GM23248 (cell line): ENCODE data around the gene ZNF45. TPM values are rescaled to one million over a fixed set of nuclear protein-coding genes. Genes with fewer than 3 reads are reported as not detected.

Experiments
- DNase-seq: peaks from one replicate; pipeline ENCODE4 v3.0.0-alpha.2; 2015
- H2AFZ ChIP-seq: fragments of 200-600 bp; sonication (generic); 2 replicates; pipeline ENCODE4 v1.6.1; 2016; ENCODE audit warnings: antibody characterized with exemption
- H3F3A ChIP-seq: fragments of 200-600 bp; sonication (generic); 2 replicates; pipeline ENCODE4 v1.6.1; 2016; ENCODE audit warnings: mild to moderate bottlenecking, antibody characterized with exemption, mixed run types; ENCODE audit not compliant: insufficient read depth
- H3K27ac ChIP-seq: fragments of 200-600 bp; sonication (generic); 2 replicates; pipeline ENCODE4 v1.5.1; 2016; ENCODE audit warnings: mild to moderate bottlenecking
- H3K27me3 ChIP-seq: fragments of 200-600 bp; sonication (generic); replicated peaks from 2 replicates; pipeline ENCODE4 v1.6.1; 2016; ENCODE audit warnings: mild to moderate bottlenecking; ENCODE audit not compliant: insufficient read depth
- H3K36me3 ChIP-seq: fragments of 200-600 bp; sonication (generic); 2 replicates; pipeline ENCODE4 v1.6.1; 2016; ENCODE audit warnings: low read depth, mild to moderate bottlenecking
- H3K4me1 ChIP-seq: fragments of 200-600 bp; sonication (generic); 2 replicates; pipeline ENCODE4 v1.6.1; 2016; ENCODE audit warnings: mild to moderate bottlenecking; ENCODE audit not compliant: insufficient read depth
- H3K4me2 ChIP-seq: fragments of 200-600 bp; sonication (generic); one replicate; pipeline ENCODE4 v1.6.1; 2016; ENCODE audit warnings: mild to moderate bottlenecking; ENCODE audit not compliant: unreplicated experiment
- H3K4me3 ChIP-seq: fragments of 200-600 bp; sonication (generic); 2 replicates; pipeline ENCODE4 v1.5.1; 2016; ENCODE audit warnings: mild to moderate bottlenecking
- H3K79me2 ChIP-seq: fragments of 200-600 bp; sonication (generic); 2 replicates; pipeline ENCODE4 v1.6.1; 2016; ENCODE audit warnings: mild to moderate bottlenecking; ENCODE audit not compliant: insufficient read depth
- H3K9ac ChIP-seq: fragments of 200-600 bp; sonication (generic); 2 replicates; pipeline ENCODE4 v1.6.1; 2016; ENCODE audit warnings: mild to moderate bottlenecking
- H3K9me2 ChIP-seq: fragments of 200-600 bp; sonication (generic); 2 replicates; pipeline ENCODE4 v1.6.1; 2016; ENCODE audit warnings: mixed run types, mild to moderate bottlenecking, moderate library complexity; ENCODE audit not compliant: insufficient read depth
- H3K9me3 ChIP-seq: fragments of 200-600 bp; sonication (generic); one replicate; pipeline ENCODE4 v1.6.1; 2017; ENCODE audit warnings: low read depth
- H4K20me1 ChIP-seq: fragments of 200-600 bp; sonication (generic); 2 replicates; pipeline ENCODE4 v1.6.0; 2016; ENCODE audit not compliant: insufficient read depth
- EZH2 ChIP-seq: fragments of 200-600 bp; sonication (generic); IDR thresholded peaks from 2 replicates; pipeline ENCODE4 v1.6.1; 2018; ENCODE audit warnings: antibody characterized with exemption, mild to moderate bottlenecking; ENCODE audit not compliant: insufficient read depth, poor library complexity, severe bottlenecking
- EZH2phosphoT487 ChIP-seq: fragments of 200-600 bp; sonication (generic); IDR thresholded peaks from 2 replicates; pipeline ENCODE4 v1.6.1; 2018; ENCODE audit warnings: antibody characterized with exemption, moderate library complexity, mild to moderate bottlenecking, low read depth; ENCODE audit not compliant: insufficient read depth
- WGBS, 2 experiments: methylation state at CpG; one replicate each; pipeline ENCODE4 v1.1.6; 2015 to 2017; ENCODE audit warnings: low lambda C conversion rate in 2 of 2, low coverage in 1 of 2; ENCODE audit errors: missing lambda C conversion rate in 2 of 2; 5-methylcytosine and 5-hydroxymethylcytosine counted together
- in situ Hi-C: fragments of 300-500 bp; cut with MboI; formaldehyde crosslinking; loops from 2 replicates; pipeline ENCODE4 v1.15.0; 2020
- polyA plus RNA-seq: library from polyadenylated mRNA; unstranded; fragments of >200 nt; fragmentation: Nextera tagmentation; extraction: Ambion mirVana; gene quantifications from 2 replicates; pipeline ENCODE4 v1.2.1, GENCODE V29; 2016
- total RNA-seq: library from RNA; depleted of rRNA; stranded (reverse); fragments of >200 nt; shearing (Covaris generic); gene quantifications from 2 replicates; pipeline ENCODE4 v1.2.3, GENCODE V29; 2014; rRNA removed

The ZNF45 gene
- total RNA-seq (8.9 and 13.0 TPM in 2 replicates), polyA plus RNA-seq (7.7 and 8.5 TPM in 2 replicates)

- Histone ChIP-seq H3K27me3 (no peaks in the 10 kb centered on the region), H3K4me2 (peak within 1 kb of the TSS; percentile 95), H4K20me1 (no peaks in the 10 kb centered on the region), H3F3A (peaks cover 11% of the 10 kb centered on the region), H3K27ac (peak within 1 kb of the TSS; percentile 60), H3K4me3 (peak within 1 kb of the TSS; percentile 84), H3K9ac (peak within 1 kb of the TSS; percentile 78), H3K9me2 (no peaks in the 10 kb centered on the region), H3K36me3 (peaks cover 21% of the 10 kb centered on the region), H2AFZ (peak within 1 kb of the TSS; percentile 93), H3K4me1 (peaks cover 9% of the 10 kb centered on the region; the same call in 1 of the 2 replicates), H3K79me2 (peaks cover 31% of the 10 kb centered on the region), H3K9me3 (no peaks in the 10 kb centered on the region)
- in situ Hi-C loops: no loop called here
- WGBS, 2 experiments: 1 to 2% methylated on average over 42 of the region's 42 CpGs
- DNase-seq: peak; percentile 97
- TF ChIP-seq EZH2phosphoT487 (no peak), EZH2 (no peak)
Measured at GRCh38 chr19:43934985-43935708, at the start of gene ZNF45. TSS of gene ZNF45 (minus strand) at chr19:43935282. CDS start at chr19:43922185, 13,097 bp downstream.

GRCh38 chr19:43984687-43985000, 49.6 kb upstream of the ZNF45 start:
- Histone ChIP-seq H3K9ac (peak overlapping the region; percentile 79), H3K79me2 (peaks cover 46% of the 10 kb centered on the region), H4K20me1 (no peaks in the 10 kb centered on the region), H3K4me3 (peak overlapping the region; percentile 88), H3K27ac (peak overlapping the region; percentile 35), H3K9me3 (no peaks in the 10 kb centered on the region), H2AFZ (peak overlapping the region; percentile 90), H3K4me2 (peak overlapping the region; percentile 87), H3K9me2 (no peaks in the 10 kb centered on the region), H3K4me1 (0 out of 2 replicates have a peak, but pooled peaks cover 4% of the 10 kb centered on the region), H3K36me3 (peaks cover 12% of the 10 kb centered on the region), H3F3A (peaks cover 9% of the 10 kb centered on the region; the same call in 1 of the 2 replicates), H3K27me3 (no peaks in the 10 kb centered on the region)
- in situ Hi-C loops: no loop called here
- TF ChIP-seq EZH2phosphoT487: no peak
- no peak for TF ChIP-seq EZH2
- 3 to 4% methylated on average over 14 of the region's 14 CpGs for WGBS, 2 experiments
- DNase-seq: peak; percentile 71

GRCh38 chr19:43983912-43984686, 49.0 kb upstream of the ZNF45 start, which contains the start of gene ZNF155:
TSS of gene ZNF155 (plus strand) at chr19:43984188. CDS start at chr19:43988544, 4,356 bp downstream.
- 0 out of 2 replicates have a peak, but pooled peaks cover 4% of the 10 kb centered on the region for H3K4me1 ChIP-seq
- H3K4me2 ChIP-seq: peak within 1 kb of the TSS; percentile 87
- no peak for TF ChIP-seq EZH2phosphoT487
- no peak for TF ChIP-seq EZH2
- 1% methylated on average over 36 to 40 of the region's 40 CpGs for WGBS, 2 experiments
- no peaks in the 10 kb centered on the region for H3K27me3 ChIP-seq
- no peaks in the 10 kb centered on the region for H4K20me1 ChIP-seq
- H3K4me3 ChIP-seq: peak within 1 kb of the TSS; percentile 88
- peak; percentile 99 for DNase-seq
- H3K36me3 ChIP-seq: peaks cover 6% of the 10 kb centered on the region
- in situ Hi-C loops: no loop called here
- H3K9me2 ChIP-seq: no peaks in the 10 kb centered on the region
- no peaks in the 10 kb centered on the region for H3K9me3 ChIP-seq
- peaks cover 40% of the 10 kb centered on the region for H3K79me2 ChIP-seq
- H3K27ac ChIP-seq: peak within 1 kb of the TSS; percentile 50
- H3F3A ChIP-seq: peaks cover 9% of the 10 kb centered on the region; the same call in 1 of the 2 replicates
- peak within 1 kb of the TSS; percentile 79 for H3K9ac ChIP-seq
- peak within 1 kb of the TSS; percentile 90 for H2AFZ ChIP-seq

GRCh38 chr19:43983544-43983911, 48.4 kb upstream of the ZNF45 start:
- H3K9me2 ChIP-seq: no peaks in the 10 kb centered on the region
- no peak for DNase-seq
- no peaks in the 10 kb centered on the region for H3K9me3 ChIP-seq
- WGBS, 2 experiments: 34 to 46% methylated on average over 2 of the region's 2 CpGs
- peak overlapping the region; percentile 50 for H3K27ac ChIP-seq
- peaks cover 36% of the 10 kb centered on the region for H3K79me2 ChIP-seq
- TF ChIP-seq EZH2 (no peak), EZH2phosphoT487 (no peak)
- H3K4me3 ChIP-seq: peak overlapping the region; percentile 88
- in situ Hi-C loops: no loop called here
- H3K36me3 ChIP-seq: peaks cover under 1% of the 10 kb centered on the region; the same call in 1 of the 2 replicates
- 0 out of 2 replicates have a peak, but pooled peaks cover 4% of the 10 kb centered on the region for H3K4me1 ChIP-seq
- peaks cover 9% of the 10 kb centered on the region; the same call in 1 of the 2 replicates for H3F3A ChIP-seq
- H3K4me2 ChIP-seq: peak overlapping the region; percentile 68
- H4K20me1 ChIP-seq: no peaks in the 10 kb centered on the region
- H3K9ac ChIP-seq: peak overlapping the region; percentile 79
- H3K27me3 ChIP-seq: no peaks in the 10 kb centered on the region
- H2AFZ ChIP-seq: peak overlapping the region; percentile 90
